ENCODE results near the gene NDUFV1.

Gene NDUFV1

DNA sequence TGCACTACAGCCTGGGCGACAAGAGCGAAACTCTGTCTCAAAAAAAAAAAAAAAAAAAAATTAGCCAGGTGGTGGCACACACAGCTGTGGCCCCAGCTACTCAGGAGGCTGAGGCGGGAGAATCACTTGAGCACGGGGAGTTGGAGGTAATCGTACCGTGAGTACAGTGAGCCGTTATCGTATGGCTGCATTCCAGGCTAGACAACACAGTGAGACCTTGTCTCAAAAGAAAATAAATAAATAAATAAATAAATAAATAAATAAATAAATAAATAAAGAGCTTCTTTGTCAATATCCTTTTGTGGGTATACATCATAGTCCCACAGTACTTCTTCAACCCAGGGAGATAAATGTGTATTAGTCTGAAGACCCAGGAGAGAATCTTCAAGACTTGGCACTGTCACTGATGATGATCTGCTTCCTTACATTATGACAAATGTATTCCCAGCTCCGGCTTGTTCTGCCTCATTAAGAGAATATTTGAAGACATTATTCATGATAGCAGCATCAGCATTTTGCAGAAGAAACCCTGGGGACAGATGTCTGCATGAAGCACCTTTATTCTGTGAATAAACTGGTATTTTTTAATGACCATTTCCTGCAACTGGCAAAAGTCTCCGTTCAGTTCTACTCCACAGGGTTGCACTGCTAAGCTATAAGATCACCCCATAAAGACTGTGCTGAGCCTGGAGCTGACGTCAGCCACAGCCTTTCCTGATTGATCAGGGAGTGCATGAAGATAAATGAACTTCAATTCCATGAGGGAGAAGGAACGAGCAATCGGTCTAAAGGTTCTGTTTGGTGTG is 45.4 kb downstream of the NDUFV1 start:
- Histone ChIP-seq H3K4me3 (ENCODE audit: low read depth, low read length) (no peak overlapping the region), H3K27ac (no peak overlapping the region), H2AFZ (no peak overlapping the region), H3K9me3 (ENCODE audit: control insufficient read depth, low read length) (no peaks in the 10 kb centered on the region), H3K36me3 (ENCODE audit: control insufficient read depth, insufficient read depth, low read length) (no peaks in the 10 kb centered on the region), H3K4me2 (ENCODE audit: low read length) (no peak overlapping the region), H3K79me2 (no peaks in the 10 kb centered on the region), H3K9ac (no peak overlapping the region), H3K4me1 (no peaks in the 10 kb centered on the region), H3K27me3 (ENCODE audit: control insufficient read depth, insufficient read depth, low read length) (no peaks in the 10 kb centered on the region)
- TF ChIP-seq, protein P1, sequence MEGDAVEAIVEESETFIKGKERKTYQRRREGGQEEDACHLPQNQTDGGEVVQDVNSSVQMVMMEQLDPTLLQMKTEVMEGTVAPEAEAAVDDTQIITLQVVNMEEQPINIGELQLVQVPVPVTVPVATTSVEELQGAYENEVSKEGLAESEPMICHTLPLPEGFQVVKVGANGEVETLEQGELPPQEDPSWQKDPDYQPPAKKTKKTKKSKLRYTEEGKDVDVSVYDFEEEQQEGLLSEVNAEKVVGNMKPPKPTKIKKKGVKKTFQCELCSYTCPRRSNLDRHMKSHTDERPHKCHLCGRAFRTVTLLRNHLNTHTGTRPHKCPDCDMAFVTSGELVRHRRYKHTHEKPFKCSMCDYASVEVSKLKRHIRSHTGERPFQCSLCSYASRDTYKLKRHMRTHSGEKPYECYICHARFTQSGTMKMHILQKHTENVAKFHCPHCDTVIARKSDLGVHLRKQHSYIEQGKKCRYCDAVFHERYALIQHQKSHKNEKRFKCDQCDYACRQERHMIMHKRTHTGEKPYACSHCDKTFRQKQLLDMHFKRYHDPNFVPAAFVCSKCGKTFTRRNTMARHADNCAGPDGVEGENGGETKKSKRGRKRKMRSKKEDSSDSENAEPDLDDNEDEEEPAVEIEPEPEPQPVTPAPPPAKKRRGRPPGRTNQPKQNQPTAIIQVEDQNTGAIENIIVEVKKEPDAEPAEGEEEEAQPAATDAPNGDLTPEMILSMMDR (IDR thresholded peaks at IDR 0.05), result no peak

DNA sequence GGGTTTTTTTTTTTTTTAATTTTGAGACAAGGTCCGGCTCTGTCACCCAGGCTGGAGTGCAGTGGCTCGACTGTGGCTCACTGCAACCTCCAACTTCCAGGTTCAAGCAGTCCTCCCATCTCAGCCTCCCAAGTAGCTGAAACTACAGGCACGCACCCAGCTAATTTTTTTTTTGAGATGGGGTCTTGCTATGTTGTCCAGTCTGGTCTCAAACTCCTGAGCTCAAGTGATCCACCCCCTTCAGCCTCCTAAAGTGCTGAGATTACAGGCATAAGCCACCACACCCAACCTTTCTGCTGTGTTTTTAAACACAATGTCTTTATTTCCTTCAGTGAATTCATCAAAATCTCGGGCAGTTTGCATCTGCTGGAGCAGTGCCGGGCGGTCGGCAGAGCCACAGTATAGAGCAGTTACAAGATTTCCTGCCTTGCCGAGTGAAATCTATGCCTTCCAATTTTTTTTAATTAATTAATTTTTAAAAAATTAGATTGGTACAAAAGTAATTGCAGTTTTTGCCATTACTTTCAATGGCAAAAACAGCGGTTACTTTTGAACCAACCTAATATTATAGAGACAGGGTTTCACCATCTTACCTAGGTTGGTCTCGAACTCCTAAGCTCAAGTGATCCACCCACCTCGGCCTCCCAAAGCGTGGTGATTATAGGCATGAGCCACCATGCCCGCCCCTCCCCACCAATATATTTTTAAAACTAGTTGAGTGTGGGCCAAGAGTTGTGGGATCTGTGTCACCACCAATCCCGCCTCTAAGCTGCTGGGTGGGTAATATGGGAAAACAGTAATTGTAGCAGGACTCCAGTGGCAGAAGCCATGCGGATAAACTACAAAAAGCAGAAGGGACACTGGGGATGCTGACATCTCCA is 46.5 kb downstream of the NDUFV1 start:
- no peaks in the 10 kb centered on the region for H3K79me2 ChIP-seq
- H3K27me3 ChIP-seq (ENCODE audit: control insufficient read depth, insufficient read depth, low read length), result no peaks in the 10 kb centered on the region
- TF ChIP-seq, protein P1 (IDR thresholded peaks at IDR 0.05), result no peak
- H2AFZ ChIP-seq, result no peak overlapping the region
- no peak overlapping the region for H3K4me2 ChIP-seq (ENCODE audit: low read length)
- no peaks in the 10 kb centered on the region for H3K9me3 ChIP-seq (ENCODE audit: control insufficient read depth, low read length)
- H3K36me3 ChIP-seq (ENCODE audit: control insufficient read depth, insufficient read depth, low read length), result no peaks in the 10 kb centered on the region
- H3K9ac ChIP-seq, result no peak overlapping the region
- no peaks in the 10 kb centered on the region for H3K4me1 ChIP-seq
- no peak overlapping the region for H3K4me3 ChIP-seq (ENCODE audit: low read depth, low read length)
- H3K27ac ChIP-seq, result no peak overlapping the region

DNA sequence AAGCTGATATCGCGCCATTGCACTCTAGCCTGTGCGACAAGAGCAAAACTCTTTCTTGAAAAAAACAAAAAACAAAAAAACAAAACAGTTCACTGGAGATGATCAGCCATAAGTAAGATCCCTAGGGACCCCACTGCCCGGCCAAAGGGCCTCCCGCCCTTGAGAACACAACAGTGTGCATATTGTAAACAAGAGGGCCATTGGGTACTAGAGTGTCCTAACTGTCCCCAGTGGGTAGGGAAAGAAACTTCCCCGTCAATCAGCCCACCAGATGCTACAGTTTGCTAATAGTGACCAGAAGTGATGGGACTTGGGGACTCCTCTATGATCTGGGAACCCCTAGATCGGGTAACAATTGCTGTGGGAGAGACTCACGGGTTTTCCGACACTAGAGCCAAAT is 47.5 kb downstream of the NDUFV1 start:
- Histone ChIP-seq H3K4me3 (ENCODE audit: low read depth, low read length) (no peak overlapping the region), H3K4me2 (ENCODE audit: low read length) (no peak overlapping the region), H3K36me3 (ENCODE audit: control insufficient read depth, insufficient read depth, low read length) (no peaks in the 10 kb centered on the region), H3K4me1 (no peaks in the 10 kb centered on the region), H3K9ac (no peak overlapping the region), H3K79me2 (no peaks in the 10 kb centered on the region), H3K9me3 (ENCODE audit: control insufficient read depth, low read length) (no peaks in the 10 kb centered on the region), H3K27me3 (ENCODE audit: control insufficient read depth, insufficient read depth, low read length) (no peaks in the 10 kb centered on the region), H2AFZ (no peak overlapping the region), H3K27ac (no peak overlapping the region)
- TF ChIP-seq, protein P1 (IDR thresholded peaks at IDR 0.05), result no peak

DNA sequence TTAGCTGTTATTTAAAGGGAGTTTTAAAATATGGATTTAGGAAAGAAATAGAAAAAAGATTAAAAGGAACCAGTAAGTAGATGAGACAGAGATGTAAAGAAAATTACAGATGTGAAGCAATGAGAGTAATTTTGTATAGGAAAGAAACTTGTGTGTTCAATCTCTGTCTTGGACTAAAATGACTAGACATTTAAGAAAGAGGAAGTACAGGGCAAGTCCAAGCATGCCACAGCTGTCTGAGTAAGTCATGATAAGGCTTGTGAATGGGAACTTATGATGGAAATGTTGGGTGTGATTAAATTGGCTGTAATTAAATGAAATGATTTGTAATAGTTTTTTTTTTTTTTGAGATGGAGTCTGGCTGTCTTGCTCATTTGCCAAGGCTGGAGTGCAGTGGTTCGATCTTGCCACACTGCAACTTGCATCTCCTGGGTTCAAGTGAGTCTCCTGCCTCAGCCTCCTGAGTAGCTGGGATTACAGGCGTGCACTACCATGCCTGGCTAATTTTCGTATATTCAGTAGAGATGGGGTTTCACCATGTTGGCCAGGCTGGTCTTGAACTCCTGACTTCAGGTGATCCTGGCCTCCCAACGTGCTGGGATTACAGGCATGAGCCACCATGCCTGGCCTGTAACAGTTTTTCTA is 49.7 kb downstream of the NDUFV1 start:
- H3K27me3 ChIP-seq (ENCODE audit: control insufficient read depth, insufficient read depth, low read length), result no peaks in the 10 kb centered on the region
- H3K79me2 ChIP-seq, result no peaks in the 10 kb centered on the region
- H3K4me3 ChIP-seq (ENCODE audit: low read depth, low read length), result no peak overlapping the region
- no peaks in the 10 kb centered on the region for H3K36me3 ChIP-seq (ENCODE audit: control insufficient read depth, insufficient read depth, low read length)
- TF ChIP-seq, protein P1 (IDR thresholded peaks at IDR 0.05), result no peak
- no peaks in the 10 kb centered on the region for H3K9me3 ChIP-seq (ENCODE audit: control insufficient read depth, low read length)
- H3K4me1 ChIP-seq, result no peaks in the 10 kb centered on the region
- no peak overlapping the region for H3K27ac ChIP-seq
- no peak overlapping the region for H3K9ac ChIP-seq
- no peak overlapping the region for H2AFZ ChIP-seq
- no peak overlapping the region for H3K4me2 ChIP-seq (ENCODE audit: low read length)

Data from parathyroid adenoma (tissue), 2 donors.